HG02938 (cell line): ENCODE measurements around the gene BTBD3.

Experiments
- ATAC-seq: cut with Tn5 transposase; IDR thresholded peaks from one replicate; pipeline ENCODE4 v1.9.1; 2021; ENCODE audit warnings: mild to moderate bottlenecking, moderate library complexity; ENCODE audit not compliant: unreplicated experiment

BTBD3 gene

DNA sequence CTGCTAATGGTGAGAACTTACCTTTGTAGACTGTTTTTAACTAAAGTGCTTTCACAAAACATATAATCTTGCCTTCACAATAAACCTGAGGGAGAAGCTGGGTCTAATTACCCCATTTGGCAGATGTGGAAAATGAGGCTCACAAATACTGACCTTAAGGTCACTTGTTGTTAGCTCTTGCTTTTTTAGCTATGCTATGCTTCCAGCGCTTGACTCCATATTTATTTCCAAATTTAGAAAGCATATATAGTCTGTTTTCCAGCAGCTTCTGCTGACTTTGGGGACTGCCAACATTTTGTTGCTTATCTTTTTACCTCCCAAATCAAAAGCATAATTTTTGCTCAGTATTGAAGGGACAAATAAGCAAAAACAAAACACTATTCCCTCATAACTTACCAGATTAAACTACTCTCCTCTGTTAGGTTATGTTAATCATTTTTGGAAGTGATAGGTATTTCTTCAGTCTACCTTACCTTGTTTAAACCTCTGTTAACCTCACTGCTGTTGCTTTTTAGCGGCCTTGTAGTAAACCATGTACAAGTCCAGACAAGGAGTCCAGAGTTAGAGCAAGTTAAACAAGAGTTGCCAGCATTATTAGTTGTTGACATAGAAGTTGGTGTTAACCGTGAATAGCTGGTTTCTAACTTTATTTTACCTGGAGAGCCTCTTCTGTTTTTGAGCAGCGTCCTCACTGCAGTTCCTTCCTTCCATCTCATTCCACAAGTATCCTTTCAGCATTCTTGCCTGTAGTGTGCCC is 4.9 kb upstream of the BTBD3 start:
- ATAC-seq = no peak

DNA sequence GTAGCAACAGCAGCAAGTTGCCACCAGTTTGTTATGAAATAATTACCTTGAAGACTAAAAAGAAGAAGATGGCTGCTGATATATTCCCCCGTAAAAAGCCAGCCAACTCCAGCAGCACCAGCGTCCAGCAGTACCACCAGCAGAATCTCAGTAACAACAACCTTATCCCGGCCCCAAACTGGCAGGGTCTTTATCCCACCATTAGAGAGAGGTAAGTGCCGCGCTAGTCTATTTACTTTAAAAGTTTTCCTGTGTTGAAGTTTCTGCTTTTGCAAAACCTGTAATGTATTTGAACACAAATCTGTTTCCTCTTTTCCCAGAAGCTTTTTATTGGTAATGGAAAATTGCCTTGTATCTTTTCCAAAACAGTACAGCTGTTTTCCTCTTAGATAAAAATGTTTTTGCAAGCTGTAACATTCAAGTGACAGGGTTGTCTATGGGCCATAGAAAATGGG is 725 bp downstream of the BTBD3 start:
- no peak for ATAC-seq

DNA sequence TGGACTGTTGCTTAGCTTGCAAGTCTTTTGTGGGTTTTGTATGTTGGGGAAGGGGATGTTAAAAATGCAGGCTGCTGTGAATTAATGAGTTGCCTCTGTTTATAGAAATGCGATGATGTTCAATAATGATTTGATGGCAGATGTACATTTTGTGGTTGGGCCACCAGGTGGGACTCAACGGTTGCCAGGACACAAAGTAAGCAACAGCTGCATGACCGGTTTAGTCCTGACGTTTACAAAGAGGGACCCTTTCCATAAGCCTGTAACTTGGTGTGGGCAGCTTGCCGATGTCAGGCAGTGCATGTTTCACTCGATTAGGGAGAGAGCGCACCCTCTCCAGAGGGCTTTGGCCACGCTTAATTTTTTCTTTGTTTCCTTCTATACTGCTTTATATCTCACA is 1.3 kb downstream of the BTBD3 start:
- no peak for ATAC-seq

DNA sequence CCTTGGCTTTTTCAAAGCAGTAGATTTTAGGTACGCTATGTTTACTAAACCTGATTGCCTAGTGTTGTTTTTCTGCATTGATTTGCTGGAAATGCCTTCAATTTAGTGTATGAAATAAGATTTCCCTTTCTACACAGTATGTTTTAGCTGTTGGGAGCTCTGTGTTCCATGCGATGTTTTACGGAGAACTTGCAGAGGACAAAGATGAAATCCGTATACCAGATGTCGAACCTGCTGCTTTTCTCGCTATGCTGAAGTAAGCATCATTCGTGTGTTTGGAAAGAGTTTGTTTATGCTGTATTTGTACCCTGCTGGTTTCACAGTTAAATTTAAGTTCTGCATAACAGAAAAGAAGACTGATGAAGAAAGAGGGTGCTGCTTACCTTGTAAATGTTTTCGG is 1.9 kb downstream of the BTBD3 start:
- ATAC-seq = no peak

DNA sequence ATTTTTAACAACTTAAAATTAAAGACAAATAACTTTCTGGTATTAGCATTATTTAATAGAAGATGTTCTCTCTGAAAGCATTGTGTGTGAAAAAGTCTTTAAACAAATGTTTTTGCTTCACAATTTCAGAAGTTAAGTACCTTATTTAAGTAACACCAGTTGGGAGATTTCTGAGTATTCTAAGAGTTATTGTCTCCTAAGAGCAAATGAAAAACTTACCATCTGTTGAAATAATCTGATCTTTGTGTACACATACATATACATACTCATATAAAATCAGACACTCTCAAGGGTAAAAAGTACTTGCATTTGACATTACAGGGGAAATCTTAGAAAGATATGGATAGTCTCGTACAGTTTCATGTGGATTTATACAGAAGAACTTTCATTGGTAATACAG is 2.4 kb downstream of the BTBD3 start:
- no peak for ATAC-seq

DNA sequence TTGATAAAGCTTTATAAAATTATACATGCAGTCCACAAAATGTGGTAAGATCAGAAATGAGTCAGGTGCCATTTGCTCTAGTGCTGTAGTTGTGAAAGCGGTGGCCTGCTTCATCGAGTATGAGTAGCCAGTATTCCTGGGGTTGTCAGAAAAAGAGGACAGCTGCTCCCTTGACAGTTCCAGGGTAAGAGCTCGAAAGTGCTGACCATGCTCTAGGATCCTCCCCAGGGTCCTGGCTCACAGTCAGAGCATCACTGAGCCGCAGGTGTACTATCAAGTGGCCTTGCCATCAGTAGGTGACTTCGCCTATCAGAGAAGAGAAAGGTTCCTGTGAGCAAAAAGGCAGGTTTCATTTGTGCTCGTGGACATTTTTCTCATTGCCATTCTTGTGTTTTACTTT is 3.6 kb downstream of the BTBD3 start:
- no peak for ATAC-seq

DNA sequence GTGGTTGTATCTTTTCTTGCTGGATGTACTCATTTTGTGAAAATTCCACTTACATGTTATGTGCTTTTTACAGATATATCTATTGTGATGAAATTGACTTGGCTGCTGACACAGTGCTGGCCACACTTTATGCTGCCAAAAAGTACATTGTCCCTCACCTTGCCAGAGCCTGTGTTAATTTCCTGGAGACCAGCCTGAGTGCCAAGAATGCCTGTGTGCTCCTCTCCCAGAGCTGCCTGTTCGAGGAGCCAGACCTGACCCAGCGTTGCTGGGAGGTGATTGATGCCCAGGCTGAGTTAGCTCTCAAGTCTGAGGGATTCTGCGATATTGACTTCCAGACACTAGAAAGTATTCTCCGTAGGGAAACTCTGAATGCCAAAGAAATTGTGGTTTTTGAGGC is 4.9 kb downstream of the BTBD3 start:
- ATAC-seq = no peak

DNA sequence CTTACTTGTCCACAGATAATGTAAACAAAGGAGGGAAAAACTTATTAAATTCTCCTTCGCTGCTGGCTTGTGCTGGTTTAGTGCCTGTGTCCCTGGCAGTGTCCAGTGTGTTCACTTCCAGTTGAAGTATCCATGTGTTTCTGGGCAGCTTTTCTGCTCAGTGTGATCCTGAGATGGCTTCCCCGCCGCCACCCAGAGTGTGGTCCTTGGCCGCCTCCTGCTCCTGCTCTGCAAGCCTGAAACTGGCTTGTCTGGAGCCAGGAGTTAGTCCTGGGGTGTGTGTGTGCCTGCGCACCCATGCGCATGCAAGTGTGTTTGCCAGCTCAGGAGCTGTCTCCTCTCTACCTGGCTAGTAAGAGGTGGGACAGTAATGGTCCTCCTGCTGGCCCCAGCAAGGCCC is 7.2 kb downstream of the BTBD3 start:
- no peak for ATAC-seq

DNA sequence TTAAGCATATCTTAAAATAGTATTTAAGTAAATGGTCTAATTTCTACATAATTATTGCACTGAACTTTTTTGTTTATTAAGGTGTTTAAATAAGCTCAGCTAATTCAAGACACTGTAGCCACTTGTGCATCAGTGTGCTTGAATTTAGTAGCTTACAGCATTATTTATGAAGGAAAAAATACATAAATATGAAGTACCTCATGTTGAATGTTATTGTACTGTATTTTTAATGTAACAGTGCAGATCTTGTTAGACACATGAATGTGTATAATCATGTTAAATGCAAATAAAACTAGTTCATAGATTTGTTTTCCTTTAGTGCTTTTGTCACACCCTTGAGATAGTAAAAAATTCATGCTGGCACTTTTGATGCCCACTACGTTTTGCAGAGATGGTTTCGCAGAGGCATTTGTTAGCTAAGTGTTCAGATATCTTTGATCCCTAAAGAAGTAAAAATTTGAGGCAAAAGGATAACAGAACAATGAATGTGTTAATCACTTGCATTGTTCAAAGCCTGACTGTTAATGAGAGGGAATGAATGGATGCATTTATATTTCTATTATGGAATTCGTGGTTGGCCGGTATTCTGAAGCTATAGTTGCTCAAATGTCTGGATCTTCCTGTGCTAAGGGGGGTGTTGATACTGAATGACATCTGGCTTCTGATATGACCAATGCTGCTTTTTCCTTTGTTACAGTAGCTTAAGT is 8.8 kb downstream of the BTBD3 start:
- ATAC-seq = no peak

DNA sequence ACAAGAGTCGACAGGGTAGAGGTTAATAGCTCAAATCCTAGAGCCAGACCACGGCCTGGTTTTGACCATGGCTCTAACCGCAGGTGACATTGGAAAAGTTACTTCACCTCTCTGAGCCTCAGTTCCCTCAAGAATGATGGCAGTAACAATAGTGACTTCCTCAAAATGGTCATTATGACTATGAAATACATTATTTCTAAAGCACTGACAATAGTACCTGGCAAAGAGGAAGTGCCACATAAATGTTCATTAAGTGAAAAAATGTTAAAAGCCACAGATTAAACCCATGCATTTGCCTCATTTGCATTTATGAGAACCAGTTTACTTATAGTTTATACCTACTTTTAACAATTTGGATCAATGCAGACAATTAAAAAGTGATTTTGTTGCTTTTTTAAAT is 12.3 kb downstream of the BTBD3 start:
- no peak for ATAC-seq

DNA sequence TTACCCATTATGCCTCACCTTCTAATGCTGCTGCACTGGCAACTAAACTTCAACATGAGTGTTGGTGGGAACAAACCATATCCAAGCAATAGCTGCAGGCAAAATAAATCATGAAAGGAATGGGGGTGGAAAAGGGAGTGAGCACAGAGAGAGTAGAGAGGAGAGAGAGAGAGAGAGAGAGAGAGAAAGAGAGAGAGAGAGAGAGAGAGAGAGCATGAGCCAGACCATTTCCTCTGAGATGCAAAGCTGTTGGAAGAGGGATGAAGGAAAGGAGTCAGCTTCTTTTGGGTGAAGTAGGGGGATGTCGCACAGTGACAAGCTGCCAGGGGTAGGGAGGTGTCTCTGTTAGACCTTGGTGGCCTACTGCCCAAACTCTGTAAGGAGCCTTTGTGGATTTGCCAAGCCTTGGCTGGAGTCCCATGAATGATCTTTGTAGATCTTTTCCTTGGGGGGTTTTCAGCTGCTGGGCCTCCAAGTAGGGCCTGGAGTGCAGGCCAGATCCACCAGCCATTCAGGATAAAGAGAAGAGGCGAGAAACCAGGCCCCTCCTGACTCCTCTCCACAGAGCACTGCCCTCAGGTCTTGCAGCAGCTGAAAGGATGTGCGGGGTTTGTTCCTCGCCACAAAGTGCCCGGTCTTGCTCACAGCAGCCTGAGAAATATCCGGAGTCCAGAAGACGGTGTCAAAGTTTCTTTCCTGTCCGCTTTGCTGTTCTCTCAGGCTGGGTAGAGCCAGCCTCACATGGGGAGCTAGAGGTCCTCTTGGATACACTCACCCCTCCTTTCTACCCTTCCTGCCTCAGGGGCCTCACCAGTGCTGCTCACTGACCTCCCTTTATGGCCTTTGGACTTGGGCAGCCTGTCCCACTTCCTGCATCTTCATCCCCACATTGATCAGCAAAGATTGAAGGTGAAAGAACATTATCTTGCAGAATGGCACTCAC is 17.8 kb downstream of the BTBD3 start:
- ATAC-seq = no peak

DNA sequence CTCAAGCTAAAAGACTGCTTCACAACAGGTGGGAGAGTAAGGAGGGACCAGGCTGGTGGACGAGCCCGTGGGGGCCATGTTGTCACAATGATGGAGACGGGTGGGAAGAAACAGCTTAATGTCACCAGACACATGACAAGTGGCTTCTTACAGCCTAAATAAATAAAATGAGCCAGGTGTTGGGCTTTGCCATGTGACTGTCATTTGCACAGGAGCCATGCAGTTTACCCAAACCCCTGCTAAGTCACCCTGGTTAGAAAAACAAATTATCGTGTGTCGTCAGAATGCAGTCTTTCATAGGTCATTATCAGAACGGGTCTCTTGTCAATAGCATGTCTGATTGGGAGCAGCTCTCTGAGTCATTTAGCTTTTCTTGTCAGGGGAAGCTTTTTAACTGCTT is 18.5 kb downstream of the BTBD3 start:
- no peak for ATAC-seq

DNA sequence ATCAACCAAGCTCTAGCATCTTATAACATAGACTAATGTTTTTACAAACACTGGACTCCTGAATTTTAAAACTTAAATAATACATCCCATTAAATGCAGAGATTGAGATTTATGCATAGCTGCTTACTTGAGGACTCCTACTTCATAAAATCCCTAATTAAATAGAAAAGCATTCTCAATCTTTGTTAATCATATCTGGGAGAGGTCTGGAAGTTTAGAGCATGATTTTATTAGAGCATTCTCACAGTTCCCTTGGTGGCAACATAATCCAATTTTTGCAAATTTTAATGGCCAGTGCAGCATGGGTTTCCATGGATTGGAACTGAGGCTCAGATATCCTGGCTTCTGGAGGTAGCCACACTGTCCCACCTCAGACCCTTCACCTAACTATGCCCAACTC is 19.5 kb downstream of the BTBD3 start:
- ATAC-seq = no peak

DNA sequence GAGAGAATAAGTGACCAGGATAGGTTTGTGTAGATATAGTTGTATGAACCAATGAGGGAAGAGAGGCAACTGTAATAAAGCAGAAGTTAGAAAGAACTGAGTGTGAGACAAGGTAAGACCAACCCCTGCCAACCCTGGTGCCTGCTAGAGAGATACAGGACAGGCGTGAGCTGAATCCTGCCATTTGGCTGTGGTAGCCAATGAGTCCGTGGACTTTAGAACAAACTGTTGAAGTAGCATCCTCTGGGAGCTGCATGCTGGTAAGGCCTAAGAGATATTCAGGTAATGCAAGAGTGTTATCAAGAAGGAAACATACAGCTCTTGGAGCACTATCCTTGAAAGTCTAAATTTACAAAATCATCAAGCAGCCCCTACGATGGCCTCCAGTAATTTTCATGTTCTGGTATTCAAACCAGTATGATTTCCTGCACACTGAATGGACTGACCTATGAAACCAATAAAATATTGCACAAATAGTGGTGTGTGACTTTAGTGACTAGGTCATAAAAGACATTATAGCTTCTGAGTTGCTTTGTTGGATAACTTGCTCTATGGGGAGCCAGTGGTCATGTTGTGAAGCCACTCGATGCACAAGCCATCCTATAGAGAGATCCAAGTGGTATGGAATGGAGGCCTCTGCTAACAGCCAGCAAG is 24.0 kb downstream of the BTBD3 start:
- ATAC-seq = no peak

DNA sequence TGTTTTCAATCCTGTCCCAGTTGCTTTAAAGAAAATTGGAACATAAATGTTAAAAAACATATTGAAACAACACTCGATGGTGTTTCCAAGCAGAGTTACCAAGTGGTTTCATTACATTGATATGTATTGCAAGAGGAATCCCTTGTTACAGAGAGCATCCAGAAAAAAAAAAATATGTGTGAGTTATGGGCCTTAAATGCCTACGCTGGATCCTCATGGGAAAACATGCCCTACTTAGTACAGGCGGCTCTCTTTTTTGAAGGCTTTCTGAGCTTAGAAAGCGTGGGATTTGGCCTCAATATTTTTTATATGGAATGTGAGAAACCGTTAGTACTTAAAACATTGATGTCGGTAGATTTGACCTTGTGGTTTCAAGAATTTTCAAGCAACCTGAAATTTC is 26.1 kb downstream of the BTBD3 start:
- ATAC-seq = no peak

DNA sequence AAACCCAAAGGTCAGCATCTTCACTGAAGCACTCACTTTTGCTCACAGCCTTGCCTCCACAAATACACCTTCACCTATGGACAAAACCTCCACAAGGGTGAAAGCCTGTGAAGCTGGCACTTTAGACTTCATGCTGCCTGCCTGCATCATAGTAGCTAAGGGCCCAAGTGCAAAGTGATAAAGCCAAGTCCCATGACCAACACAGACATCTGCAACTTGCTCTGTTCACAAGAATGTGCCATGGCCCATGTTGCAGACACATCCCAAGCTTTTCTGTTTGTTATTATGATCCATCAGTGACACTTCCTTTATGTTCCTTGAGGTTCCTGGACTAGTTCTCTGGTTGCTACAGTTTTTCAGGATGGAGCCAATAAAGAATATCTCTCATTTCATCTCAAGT is 31.1 kb downstream of the BTBD3 start:
- no peak for ATAC-seq

DNA sequence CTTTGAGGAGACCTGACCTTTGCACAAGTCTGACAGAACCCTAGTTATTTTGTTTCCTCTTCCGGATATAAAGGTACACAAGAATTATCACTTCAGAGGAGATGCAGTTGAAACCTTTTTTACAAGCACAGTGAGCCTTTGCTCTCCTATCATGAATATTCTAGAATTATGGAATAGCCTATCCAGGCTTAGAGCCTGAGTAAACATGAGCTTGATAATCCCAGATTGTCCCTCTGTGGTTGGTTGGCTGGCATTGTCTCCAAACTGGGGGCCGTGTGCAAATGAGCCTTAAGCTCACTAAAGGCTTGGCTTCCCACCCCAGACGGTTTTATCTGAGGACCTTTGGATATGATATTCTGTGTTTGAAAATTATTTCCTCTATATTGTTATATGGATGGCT is 32.0 kb downstream of the BTBD3 start:
- no peak for ATAC-seq

DNA sequence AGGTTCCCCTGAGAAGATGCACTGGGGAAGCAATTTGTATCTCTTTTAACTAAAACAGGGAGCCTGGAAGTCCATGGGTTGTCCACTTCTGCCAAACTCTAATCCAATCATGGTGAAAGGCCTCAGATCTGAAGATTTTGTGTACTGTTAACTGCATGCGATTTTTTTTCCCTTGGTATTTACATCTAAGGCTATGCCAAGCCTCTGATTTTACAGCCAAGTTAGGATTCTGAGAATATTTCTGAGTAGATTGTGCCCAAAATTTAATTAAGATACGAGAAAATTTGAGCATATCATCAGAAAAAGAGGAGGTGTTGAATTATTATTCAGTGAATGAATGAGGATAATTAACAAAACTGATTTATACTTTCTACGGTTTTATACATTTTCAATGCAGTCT is 34.0 kb downstream of the BTBD3 start:
- no peak for ATAC-seq

DNA sequence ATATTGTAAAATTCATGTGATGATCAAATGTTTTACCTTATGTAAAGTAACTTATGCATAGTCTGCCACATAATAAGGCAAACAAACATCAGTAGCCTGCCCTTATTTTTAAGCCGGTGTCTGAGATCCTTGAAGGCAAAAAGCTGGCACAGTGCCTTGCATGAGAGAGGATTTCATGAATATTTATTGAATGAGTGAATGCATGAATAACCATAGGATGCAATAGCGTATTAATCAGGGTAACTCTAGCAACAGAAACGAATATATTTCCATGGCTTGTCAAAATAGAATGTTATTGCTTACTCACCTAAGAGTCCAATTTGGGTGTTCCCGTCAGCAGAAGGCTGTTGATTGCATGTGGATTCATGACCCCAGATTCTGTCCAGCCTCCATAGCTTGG is 34.9 kb downstream of the BTBD3 start:
- ATAC-seq = no peak

DNA sequence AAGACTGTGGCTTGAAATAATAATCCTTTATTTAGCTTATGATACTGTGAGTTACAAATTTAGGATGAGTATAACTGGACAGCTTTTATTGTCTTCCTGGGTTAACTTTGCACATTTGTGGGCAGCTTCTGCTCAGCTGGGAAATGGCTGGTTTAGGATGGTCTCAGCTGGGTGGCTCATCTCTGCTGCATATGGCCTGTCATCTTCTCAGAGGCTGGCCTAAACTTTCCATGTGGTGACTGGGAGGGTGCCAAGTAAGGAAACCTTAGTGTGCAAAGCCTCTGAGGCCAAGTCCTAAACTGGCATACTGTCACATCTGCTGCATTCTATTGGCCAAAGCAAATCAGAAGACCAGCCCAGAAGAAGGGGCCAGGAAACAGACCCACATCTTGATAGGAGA is 40.2 kb downstream of the BTBD3 start:
- no peak for ATAC-seq

DNA sequence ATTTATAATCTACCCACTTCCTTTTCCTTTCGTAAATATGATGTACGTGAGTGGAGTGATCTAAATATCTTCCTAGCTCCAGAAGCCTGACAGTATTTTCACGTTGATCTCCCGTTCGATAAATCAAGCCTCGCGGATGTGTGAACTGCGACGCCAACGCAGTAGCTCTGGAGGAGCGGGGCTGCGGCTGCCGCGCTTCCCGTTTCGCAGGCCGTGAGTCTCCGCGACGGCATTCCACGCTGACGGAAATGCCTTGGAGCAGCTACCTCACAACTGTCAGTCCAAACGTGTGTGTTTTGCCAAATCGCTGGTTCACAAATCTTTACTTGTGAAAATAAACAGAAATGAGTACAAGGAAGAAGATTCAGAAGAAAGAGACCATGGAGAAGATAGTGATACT is 41.2 kb downstream of the BTBD3 start:
- ATAC-seq = no peak
